NCI-H69 (cell line): ENCODE results near the gene UGT1A8.
A peak's percentile ranks its signal among the peaks of the same experiment; 100 is the strongest.
"Not testable (repeated sequence)": the region's sequence is repeated elsewhere in the genome, so short reads cannot be mapped to it uniquely, and the experiment has no call there.

Experiments used
- DNase-seq: peaks from one replicate; lab custom pipeline; 2025; lab: John Stamatoyannopoulos, UW

UGT1A8 gene

DNA sequence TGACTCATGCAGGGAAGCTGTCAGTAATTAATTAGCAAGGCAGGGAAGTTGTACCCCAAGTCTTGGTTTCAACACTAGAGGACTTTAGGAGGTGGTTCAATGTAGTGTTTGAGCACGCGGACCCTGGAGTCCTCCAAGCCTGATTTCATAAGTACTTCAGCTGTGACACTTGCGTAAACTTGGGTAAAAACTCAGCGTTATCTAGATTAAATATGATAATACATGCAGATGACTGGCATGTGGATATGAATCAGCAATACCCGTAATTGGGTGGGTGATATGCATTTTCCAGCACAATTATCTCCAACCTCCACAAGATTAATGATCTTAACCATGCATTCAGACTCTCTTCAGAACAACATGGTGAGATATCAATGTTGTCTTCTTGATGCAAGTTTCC lies 69.5 kb downstream of the UGT1A8 start:
- DNase-seq, result no peak

DNA sequence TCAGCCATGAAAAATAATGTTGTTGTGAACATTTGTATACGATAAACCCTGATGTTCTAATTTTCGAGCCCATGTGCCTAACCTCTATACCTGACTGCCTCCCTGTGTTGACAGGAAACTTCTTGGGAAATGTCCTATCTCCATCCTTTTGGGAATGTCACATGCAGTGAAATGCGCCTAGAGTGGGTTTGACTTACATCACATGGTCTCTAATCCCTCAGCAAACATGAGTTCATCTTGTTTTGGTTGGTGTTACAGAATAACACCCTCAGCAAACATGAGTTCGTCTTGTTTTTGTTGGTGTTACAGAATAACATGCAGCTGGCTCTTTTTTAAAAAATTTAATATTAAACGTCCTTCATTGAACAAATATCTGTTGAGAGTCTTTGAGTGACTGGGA lies 70.9 kb downstream of the UGT1A8 start:
- DNase-seq, result no peak

DNA sequence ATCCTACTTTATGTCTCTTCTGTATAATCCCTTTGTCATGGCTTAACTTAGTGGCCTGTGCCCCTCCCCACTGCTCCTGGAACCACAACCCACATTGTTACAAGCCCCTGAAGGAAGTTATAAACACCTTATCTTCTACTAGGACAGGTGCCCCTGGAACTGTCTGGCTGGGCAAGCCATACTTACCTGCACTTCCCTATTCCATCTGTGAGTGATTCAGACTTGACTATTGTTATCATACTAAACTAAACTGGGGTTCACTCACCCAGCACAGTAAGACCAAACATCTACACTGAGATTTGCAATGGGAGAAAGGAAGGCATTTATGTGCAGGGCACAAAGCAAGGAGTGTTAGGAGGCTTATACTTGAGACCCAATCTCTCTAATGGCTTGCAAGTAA lies 71.6 kb downstream of the UGT1A8 start:
- DNase-seq, result no peak

DNA sequence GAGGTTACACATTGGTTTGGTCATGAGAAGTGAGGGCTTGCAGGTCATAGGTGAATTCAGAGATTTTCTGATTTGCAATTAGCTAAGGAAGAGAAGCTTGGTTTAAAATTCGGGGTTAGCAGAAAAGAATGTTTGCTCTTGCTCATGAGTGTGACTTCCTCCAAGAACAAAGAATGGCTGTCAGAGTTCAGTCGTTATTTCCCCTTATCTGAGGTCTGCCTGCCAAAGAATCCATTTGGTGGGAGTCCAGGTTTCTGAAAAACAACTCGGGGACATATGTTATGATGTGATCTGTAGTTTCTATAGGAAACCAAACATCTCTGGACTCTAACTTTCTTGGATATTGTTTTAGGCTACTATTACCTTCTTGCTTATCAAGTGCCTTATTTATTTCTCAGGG lies 72.1 kb downstream of the UGT1A8 start:
- DNase-seq, result no peak

DNA sequence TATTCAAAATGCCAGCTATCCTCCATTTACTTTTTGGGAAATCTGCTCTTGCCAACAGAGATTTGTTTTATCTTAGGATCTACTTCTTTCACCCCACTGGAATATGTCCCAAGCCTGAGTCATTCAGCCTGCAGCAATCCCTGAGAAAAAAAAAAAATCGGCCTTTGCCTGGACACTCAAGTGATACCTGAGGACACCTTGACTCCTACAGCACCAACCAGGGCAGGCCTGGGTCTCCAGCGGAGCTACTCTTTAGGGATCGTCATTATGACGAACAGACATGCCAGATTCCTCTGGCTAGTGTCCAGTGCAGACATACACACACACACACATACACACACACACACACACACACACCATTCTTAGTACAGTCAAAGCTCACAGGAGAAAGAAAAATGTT lies 73.0 kb downstream of the UGT1A8 start:
- no peak for DNase-seq

DNA sequence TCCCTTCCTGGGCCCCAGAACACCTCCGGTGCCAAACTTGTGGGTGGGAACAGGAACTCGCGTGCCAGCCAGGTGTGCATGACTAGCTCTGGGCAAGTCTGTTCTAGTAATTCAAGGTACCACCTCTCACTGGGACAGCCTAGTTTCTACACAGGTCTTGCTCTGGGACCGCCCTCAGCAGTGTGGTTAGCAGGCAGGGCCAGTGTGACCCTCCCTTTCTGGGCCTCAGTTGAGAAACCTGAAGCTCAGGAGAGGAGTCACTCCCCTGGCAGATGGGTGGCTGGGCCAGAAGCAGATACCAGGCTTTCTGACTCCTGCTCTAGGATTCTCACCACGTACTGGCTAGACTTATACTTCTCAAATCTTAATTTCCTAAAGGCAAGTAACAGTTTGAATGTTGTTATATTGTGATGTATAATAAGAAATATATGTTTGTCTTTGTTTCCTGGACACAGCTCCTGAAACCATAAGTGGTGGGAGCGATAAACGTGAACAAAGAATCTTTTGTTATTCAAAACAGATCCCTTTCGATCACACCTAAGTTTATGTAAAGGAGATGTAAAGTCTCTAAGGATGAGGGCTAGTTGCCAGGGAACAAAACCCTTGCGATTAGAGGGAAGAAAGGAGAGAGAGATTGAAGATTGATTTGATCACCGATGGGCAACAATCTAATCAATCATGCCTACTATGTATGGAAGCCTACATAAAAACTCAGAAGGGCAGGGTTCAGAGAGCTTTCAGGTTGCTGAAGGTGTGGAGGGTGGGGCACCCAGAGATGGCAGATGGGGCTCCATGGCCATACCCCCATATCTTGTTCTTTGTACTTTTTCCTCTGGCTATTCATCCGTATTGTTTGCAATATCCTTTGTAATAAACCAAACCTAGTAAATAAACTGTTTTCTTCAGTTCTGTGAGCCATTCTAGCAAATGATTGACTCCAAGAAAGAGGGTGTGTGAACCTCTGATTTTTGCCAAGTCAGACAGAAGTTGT lies 74.3 kb downstream of the UGT1A8 start:
- no peak for DNase-seq

DNA sequence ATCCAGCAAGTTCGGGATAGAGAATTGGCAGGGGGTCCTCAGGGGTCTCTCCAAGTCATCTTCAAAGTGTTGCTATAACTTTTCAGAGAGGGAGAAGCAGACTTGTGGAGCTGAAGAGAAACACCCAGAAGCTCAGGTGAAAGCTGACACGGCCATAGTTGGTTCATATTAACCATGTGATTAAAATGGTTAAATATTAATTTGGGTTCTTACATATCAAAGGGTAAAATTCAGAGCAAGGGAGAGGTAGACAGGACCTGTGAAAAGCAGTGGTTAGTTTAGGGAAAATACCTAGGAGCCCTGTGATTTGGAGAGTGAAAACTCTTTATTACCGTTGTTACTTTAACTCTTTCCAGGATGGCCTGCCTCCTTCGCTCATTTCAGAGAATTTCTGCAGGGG lies 75.2 kb downstream of the UGT1A8 start, which contains the start of gene UGT1A6:
UGT1A6 (plus strand) TSS at position 243 of the 400 bp plus-strand sequence; CDS start at position 358, 115 bp downstream.
- DNase-seq, result no peak

DNA sequence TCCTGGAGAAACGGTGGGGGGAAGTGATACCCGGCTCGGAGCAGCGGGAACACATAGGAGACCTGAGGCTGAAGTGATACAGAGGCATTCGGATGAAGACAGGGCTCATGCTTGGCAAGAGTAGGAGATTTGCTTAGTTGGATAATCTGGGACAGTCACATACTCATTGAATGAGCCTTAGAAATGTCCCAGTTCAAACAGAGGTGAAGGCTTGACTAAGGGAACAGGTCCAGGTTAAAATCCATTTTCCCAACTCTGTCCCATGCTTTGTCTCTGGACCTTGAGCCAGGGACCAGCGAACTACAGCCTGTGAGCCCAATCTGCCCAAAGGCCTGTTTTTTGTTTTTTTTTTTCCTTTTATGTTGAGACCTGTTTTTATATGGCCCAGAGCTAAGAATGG lies 76.5 kb downstream of the UGT1A8 start:
- DNase-seq, result no peak

DNA sequence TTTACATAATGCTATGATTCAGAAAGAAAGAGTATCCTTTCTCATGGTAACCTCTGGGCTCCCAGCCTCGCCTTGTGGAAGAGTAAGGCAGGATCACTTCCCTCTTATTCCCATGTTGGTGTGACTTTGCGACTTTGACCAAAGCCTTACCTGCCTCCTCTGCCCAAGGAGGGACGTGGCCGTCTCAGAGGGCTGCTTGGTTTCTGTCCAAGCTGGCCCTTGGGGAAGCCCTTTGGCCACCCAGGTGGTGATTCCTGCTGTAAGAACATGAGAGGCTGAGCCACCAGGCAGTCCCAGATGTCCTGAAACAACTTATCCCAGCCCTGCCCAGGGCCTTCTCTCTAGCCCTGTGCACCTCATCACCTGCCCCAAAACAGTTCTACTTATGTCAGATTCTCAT lies 81.3 kb downstream of the UGT1A8 start:
- no peak for DNase-seq

DNA sequence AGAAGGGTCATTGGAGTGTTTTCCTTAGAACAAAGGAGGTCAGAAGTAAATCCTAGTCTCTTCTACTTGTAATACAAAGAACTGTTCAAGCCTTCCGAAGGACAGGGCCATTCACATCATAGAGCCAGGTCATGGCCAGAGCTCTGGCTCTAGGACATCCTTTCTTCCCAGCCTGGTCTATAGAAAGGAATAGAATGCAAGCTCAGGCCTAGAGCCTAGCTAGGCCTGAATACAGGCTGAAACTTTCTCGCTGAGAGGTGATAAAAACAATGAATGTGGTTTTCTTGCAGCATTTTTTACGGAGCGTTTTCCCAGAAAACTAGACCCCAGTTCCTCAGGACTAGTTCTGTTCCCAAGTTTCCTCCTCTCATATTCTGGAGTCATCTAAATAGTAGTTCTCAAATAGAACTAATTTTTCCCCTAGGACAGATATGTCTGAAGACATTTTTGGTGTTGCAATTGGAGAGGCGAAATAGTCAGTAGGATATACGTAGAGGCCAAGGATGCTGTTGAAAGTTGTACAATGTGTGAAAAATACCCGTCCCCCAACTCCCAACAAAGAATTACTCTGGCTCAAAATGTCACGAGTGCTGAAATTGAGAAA lies 82.1 kb downstream of the UGT1A8 start:
- no peak for DNase-seq

DNA sequence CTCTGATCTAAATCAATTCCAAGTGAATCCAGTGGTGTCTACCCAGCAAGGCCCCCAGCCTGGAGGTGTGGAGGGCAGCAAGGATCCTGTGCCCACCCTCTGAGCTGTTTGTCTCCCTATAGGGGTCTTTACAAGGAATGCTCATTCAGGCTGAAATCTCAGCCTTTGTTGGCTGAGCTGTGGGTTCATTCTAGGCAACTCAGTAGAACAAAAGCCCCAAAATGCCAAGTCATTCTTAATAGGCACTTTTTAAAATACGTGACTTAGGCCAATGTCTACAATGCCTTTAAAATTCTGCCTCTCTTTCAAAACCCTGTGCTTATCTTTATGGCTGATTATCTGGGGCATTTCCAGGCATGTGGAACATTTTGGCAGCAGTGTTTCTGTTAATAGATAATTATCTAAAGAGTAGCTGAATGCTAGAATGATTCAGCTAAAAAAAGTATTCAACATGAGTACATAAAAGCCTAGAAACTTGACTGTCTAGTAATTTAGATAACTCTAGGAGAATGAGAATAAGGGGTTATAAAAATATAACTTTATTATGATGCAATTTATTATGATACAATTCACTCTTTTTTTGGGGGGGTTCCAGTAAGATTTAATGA lies 82.7 kb downstream of the UGT1A8 start:
- no peak for DNase-seq

DNA sequence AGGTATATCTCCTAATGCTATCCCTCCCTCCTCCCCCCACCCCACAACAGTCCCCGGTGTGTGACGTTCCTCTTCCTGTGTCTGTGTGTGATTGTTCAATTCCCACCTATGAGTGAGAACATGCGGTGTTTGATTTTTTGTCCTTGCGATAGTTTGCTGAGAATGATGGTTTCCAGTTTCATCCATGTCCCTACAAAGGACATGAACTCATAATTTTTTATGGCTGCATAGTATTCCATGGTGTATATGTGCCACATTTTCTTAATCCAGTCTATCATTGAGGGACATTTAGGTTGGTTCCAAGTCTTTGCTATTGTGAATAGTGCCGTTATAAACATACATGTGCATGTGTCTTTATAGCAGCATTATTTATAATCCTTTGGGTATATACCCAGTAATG lies 83.4 kb downstream of the UGT1A8 start:
- not testable (repeated sequence) for DNase-seq

DNA sequence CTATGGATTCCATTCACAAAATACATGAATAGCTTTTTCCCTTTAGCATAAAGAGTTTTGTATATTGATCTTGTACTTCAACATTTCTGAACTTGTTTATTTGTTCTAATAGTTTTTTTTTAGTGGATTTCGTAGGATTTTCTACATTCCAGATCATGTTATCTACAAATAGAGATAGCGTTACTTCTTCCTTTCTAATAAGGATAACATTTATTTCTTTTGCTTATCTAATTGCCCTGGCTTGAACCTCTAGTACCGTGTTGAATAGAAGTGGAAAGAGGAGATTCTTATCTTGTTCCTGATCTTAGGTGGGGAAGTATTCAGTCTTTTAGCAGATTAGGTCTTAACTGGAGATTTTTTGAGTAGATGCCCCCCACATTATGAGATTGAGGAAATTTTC lies 84.8 kb downstream of the UGT1A8 start:
- DNase-seq, result no peak

DNA sequence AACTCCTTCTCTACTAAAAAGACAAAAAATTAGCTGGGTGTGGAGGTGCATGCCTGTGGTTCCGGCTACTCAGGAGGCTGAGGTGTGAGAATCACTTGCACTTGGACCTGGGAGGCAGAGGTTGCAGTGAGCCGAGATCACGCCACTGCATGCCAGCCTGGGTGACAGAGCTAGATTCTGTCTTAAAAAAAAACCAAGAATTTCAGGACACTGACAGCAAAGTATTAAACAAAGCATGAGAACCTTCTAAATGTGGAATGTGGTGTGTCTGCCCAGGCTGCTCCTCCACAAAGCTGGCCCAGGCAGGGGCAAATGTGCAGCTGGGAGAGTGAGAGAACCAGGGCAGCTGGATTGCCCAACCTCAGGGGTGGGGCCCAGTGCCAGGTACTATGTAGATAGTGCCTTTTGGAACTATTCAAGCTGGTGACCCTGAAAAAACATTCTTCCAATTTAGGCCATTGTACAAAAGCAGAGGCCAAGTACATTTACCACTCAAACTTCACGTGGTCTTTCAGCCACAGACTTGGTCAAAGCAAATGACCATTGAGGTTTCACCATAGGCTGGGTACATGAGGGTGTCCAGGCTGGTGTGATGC lies 88.6 kb downstream of the UGT1A8 start:
- DNase-seq, result no peak

DNA sequence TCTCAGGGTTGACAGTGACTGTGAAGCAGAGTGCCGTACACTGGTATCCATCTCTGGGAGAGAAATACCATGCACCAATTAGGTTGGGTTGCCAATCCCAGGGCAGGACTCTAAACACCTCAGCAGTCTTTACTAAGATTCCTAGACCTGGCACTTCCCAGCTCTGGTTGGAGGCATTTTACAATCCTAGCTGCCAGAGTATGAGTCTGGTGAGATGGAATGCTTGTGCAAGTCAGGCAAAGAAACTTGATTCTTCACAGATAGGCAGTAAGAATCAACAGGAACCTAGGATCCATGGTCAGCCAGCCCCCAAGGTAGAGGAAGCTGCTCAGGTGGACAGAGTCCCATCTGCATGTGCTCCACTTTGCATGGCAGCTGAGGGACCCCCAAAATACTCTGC lies 89.3 kb downstream of the UGT1A8 start:
- no peak for DNase-seq

DNA sequence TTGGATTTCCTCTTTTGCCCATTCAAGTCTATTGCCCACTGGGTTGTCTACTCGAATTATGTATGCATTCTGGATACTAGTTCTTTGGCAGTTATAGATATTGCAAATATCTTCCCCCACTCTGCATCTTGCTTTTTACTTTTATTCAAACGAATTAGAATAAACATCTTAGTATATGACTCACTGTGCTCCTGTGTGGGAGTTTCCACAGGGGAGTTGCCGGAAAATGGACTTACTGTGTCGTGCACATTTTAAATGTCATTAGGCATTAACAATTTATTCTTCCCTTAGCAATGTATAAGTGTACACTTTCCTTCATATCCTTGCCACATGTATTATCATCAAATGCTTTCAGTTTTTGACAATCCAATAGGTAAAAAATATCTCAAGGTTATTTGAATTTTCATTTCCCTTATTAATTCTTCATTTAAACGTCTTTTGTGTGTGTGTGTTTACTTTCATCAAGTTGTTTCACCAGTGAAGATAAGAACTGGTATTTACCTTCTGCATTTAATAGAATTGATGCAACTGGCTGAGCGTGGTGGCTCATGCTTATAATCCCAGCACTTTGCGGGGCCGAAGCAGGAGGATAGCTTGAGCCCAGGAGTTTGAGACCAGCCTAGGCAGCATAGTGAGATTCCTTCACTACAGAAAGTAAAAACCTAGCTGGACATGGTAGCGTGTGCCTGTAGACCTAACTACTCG lies 90.7 kb downstream of the UGT1A8 start:
- DNase-seq, result no peak

DNA sequence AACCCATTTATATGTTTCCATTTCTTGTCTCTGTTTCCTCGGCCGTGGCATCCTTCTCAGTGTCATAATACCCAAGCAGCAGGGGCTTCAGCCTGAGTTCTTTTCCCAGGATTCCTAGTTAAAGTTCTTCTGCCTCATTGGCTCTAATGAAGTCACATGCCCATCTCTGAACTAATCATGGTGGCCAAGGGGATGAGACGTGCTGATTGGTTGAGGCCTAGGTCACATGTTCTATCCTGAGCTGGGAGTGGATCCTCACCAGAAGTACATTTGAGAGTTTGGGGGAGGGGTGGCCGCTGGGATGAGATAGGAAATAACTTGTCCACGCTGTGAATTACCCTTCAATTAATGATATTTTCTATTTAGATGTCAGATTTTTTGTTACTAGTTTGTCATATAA lies 91.5 kb downstream of the UGT1A8 start:
- no peak for DNase-seq

DNA sequence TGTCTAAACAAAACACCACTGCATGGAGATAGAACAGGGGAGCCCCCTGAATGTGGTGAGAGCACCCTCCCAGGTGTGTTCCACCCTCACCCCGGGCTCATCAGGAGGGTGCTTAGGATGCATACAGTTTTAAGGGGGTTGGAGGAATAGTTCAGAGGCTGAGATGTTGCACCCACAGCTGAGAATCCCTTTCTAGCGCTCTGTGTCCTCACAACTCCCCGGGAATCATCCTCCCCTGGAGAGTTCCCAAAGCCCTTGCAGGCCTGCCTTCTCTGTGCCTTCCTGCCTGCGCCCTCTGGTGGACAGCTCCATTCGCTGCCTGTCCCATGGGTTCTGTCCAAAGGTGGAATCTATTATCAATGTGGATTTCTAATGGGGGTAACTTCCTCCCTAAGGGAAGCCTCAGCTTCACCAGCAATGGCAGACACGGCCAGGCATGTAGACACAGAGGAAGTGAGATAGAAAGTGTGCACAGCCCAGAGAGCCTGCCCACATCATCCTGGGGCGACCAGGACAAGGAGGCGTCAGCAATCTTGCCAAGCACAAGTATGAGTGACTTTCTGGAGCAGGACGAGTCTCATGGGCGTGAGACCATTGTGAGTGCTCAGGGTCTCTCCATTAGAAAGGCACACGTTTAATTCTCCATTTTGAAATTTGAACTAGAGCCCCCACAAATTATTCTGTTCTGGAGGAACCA lies 94.0 kb downstream of the UGT1A8 start:
- DNase-seq, result peak; percentile 67

DNA sequence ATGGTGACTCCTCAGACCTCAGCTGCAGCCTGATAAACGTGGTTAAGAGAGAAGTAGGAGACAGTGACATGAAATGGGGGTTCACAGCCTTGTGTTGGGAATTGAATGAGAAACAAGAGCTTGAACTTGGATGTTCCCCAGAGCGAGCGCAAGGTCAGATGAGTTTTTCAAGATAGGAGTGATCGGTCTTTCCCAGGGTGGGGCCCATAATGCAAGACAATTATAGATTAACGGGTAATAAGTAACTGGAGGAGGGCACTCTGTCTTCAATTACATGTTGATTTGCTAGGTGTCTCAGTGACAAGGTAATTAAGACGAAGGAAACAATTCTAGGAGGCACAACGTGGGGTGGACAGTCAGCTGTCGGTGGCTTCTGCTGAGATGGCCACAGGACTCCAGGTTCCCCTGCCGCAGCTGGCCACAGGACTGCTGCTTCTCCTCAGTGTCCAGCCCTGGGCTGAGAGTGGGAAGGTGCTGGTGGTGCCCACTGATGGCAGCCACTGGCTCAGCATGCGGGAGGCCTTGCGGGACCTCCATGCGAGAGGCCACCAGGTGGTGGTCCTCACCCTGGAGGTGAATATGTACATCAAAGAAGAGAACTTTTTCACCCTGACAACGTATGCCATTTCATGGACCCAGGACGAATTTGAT lies 95.3 kb downstream of the UGT1A8 start, which contains the start of gene UGT1A5:
UGT1A5 (plus strand) TSS at position 297 of the 651 bp plus-strand sequence; CDS start at position 382, 85 bp downstream.
- DNase-seq, result no peak

DNA sequence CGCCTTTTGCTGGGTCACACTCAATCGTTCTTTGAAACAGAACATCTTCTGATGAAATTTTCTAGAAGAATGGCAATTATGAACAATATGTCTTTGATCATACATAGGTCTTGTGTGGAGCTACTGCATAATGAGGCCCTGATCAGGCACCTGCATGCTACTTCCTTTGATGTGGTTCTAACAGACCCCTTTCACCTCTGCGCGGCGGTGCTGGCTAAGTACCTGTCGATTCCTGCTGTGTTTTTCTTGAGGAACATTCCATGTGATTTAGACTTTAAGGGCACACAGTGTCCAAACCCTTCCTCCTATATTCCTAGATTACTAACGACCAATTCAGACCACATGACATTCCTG lies 95.8 kb downstream of the UGT1A8 start:
- no peak for DNase-seq

DNA sequence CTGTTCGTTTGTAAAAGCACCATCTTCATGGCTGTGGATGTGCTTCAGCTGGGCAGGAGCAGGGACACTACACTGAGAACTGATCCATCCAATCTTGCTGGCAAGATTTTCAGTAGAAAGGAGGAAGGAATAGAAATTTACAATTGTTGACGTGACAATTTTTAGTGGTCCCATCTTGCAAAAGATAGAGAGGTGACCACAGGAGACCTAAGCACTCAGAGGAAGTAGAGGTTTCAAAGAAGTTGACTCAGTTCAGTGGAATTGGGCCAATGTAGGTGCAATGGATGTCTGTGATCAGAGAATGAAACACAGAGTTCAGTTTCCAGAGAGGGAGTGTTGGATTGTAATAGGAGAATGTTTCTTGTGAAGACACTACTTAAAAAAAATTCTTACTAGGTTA lies 96.7 kb downstream of the UGT1A8 start:
- no peak for DNase-seq
